Hepatocyte (in vitro differentiated cells): Measurements from ENCODE around the gene XYLT1. TPM values are rescaled to one million over a fixed set of nuclear protein-coding genes. Genes with fewer than 3 reads are reported as not detected.
A peak's percentile ranks its signal among the peaks of the same experiment; 100 is the strongest.

Source experiments
- DNase-seq: peaks from one replicate; pipeline ENCODE4 v3.0.0-alpha.2; 2016; ENCODE audit warnings: low spot score
- H2AFZ ChIP-seq: fragments of 200-600 bp; sonication (generic); 2 replicates; pipeline ENCODE4 v1.6.0; 2016; ENCODE audit warnings: antibody characterized with exemption, mild to moderate bottlenecking
- H3K27ac ChIP-seq: fragments of 200-600 bp; sonication (generic); 2 replicates; pipeline ENCODE4 v1.5.1; 2016; ENCODE audit warnings: mild to moderate bottlenecking
- H3K27me3 ChIP-seq: fragments of 200-600 bp; sonication (generic); 2 replicates; pipeline ENCODE4 v1.6.1; 2016
- H3K36me3 ChIP-seq: fragments of 200-600 bp; sonication (generic); replicated peaks from 2 replicates; pipeline ENCODE4 v1.5.1; 2016; ENCODE audit warnings: low read depth; ENCODE audit not compliant: insufficient read depth
- H3K4me1 ChIP-seq: fragments of 200-600 bp; sonication (generic); 2 replicates; pipeline ENCODE4 v1.5.1; 2016; ENCODE audit warnings: mild to moderate bottlenecking, moderate library complexity; ENCODE audit not compliant: insufficient read depth
- H3K4me2 ChIP-seq: fragments of 200-600 bp; sonication (generic); 2 replicates; pipeline ENCODE4 v1.6.0; 2016
- H3K4me3 ChIP-seq: fragments of 200-600 bp; sonication (generic); 2 replicates; pipeline ENCODE4 v1.5.1; 2016; ENCODE audit warnings: mild to moderate bottlenecking
- H3K79me2 ChIP-seq: fragments of 200-600 bp; sonication (generic); 2 replicates; pipeline ENCODE4 v1.6.0; 2017; ENCODE audit warnings: mild to moderate bottlenecking
- H3K9me2 ChIP-seq: fragments of 200-600 bp; sonication (generic); replicated peaks from 2 replicates; pipeline ENCODE4 v1.6.0; 2017; ENCODE audit warnings: mild to moderate bottlenecking; ENCODE audit not compliant: insufficient read depth
- H3K9me3 ChIP-seq: fragments of 200-600 bp; sonication (generic); 2 replicates; pipeline ENCODE4 v1.5.1; 2016; ENCODE audit warnings: low read depth, mild to moderate bottlenecking
- H4K20me1 ChIP-seq: fragments of 200-600 bp; sonication (generic); 2 replicates; pipeline ENCODE4 v1.6.0; 2016; ENCODE audit warnings: mild to moderate bottlenecking; ENCODE audit not compliant: insufficient read depth, poor library complexity, severe bottlenecking
- CTCF ChIP-seq: fragments of 200-600 bp; sonication (generic); IDR thresholded peaks from 2 replicates; pipeline ENCODE4 v1.5.1; 2016; ENCODE audit warnings: antibody characterized with exemption, mild to moderate bottlenecking; ENCODE audit not compliant: poor library complexity
- EZH2 ChIP-seq: fragments of 200-600 bp; sonication (generic); IDR thresholded peaks from 2 replicates; pipeline ENCODE4 v1.6.1; 2016; ENCODE audit warnings: antibody characterized with exemption, mild to moderate bottlenecking, borderline replicate concordance
- EZH2phosphoT487 ChIP-seq: fragments of 200-600 bp; sonication (generic); IDR thresholded peaks from one replicate; pipeline ENCODE4 v1.6.1; 2018; ENCODE audit warnings: antibody characterized with exemption, mild to moderate bottlenecking, low read depth, moderate library complexity; ENCODE audit not compliant: unreplicated experiment, severe bottlenecking
- WGBS: methylation state at CpG from one replicate; pipeline ENCODE4 v1.1.6; 2016; ENCODE audit warnings: low lambda C conversion rate; ENCODE audit errors: missing lambda C conversion rate; 5-methylcytosine and 5-hydroxymethylcytosine counted together
- polyA plus RNA-seq: library from polyadenylated mRNA; unstranded; fragments of >200 nt; fragmentation: Nextera tagmentation; extraction: Ambion mirVana; gene quantifications from 2 replicates; pipeline ENCODE4 v1.2.1, GENCODE V29; 2016
- total RNA-seq: library from RNA; depleted of rRNA; stranded (reverse); fragments of >200 nt; gene quantifications from 2 replicates; pipeline ENCODE4 v1.2.3, GENCODE V29; 2014

XYLT1 gene
- total and polyA plus RNA-seq, 2 experiments from 2014 or later: 6.9 to 13.7 TPM

DNA sequence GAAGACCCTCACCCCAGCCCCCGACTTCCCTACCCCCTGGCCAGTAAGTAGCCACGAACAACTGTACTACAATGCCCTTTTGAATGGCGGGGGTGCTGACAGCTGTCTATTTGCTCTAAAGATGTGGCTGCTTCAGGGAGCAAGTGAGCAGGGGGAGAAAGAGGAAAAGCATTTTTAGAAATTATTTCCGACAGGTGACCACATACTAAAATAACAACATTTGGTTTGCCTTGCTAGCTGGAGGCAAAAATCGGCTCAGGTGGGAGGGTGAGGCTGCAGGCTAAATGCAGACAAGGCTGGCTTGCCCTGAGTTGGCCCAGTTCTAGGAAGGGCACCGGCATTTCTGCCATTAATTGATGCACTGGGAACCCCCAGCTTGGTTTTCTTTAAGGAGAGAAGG is 188.5 kb downstream of the XYLT1 start:
- H2AFZ ChIP-seq: no peak overlapping the region
- no peaks in the 10 kb centered on the region for H3K4me1 ChIP-seq
- WGBS: 84% methylated on average over 6 of the region's 6 CpGs
- no peak overlapping the region for H3K27ac ChIP-seq
- no peaks in the 10 kb centered on the region for H3K27me3 ChIP-seq
- TF ChIP-seq EZH2: no peak
- no peak for TF ChIP-seq CTCF
- TF ChIP-seq EZH2phosphoT487: no peak
- H4K20me1 ChIP-seq: no peaks in the 10 kb centered on the region
- no peak for DNase-seq
- H3K9me3 ChIP-seq: no peaks in the 10 kb centered on the region
- no peak overlapping the region for H3K4me2 ChIP-seq
- H3K36me3 ChIP-seq: no peaks in the 10 kb centered on the region
- H3K79me2 ChIP-seq: peaks cover 4% of the 10 kb centered on the region
- no peak overlapping the region for H3K4me3 ChIP-seq
- no peaks in the 10 kb centered on the region for H3K9me2 ChIP-seq

DNA sequence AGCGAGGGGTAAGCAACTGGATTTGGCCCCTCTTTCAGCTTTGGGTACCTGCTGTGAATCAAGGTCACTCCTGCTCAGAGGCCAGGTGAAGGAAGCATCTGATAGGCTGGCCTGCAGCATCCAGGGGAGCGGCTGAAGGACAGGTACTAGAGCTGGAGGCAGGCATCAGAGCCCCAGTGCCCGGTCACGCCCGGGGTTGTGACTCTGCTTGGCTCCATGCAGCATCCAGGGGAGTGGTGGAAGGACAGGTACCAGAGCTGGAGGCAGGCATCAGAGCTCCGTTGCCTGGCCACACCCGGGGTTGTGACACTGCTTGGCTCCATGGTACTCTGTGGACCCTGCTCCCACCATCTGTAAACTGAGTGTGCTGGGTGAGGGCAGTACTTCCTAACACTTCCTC is 189.7 kb downstream of the XYLT1 start:
- peaks cover 10% of the 10 kb centered on the region for H3K79me2 ChIP-seq
- no peak overlapping the region for H3K27ac ChIP-seq
- peaks cover 7% of the 10 kb centered on the region for H3K4me1 ChIP-seq
- no peak for DNase-seq
- no peak overlapping the region for H3K4me3 ChIP-seq
- no peaks in the 10 kb centered on the region for H3K9me2 ChIP-seq
- H2AFZ ChIP-seq: no peak overlapping the region
- no peak overlapping the region for H3K4me2 ChIP-seq
- 92% methylated on average over 7 of the region's 7 CpGs for WGBS
- TF ChIP-seq EZH2phosphoT487: no peak
- TF ChIP-seq EZH2: no peak
- TF ChIP-seq CTCF: no peak
- H3K27me3 ChIP-seq: no peaks in the 10 kb centered on the region
- H4K20me1 ChIP-seq: no peaks in the 10 kb centered on the region
- H3K9me3 ChIP-seq: no peaks in the 10 kb centered on the region
- H3K36me3 ChIP-seq: no peaks in the 10 kb centered on the region

DNA sequence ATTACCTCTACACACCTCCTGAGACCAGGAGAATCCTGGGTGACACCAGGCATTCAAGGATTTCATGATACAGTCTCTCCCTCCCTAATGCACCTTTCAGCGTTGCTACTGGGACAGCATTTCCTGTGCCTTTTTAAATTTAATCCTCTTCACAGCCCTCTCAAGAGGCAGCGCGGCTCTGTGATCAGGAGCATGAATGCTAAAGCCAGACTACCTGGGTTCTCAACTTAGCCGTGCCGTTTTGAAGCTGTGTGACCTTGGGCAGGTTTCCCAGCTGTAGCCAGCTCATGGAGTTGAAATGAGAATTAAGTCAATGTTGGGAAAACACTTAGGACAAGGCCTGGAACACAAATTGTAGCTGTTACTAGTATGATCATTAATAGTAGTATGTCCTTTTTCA is 191.8 kb downstream of the XYLT1 start:
- DNase-seq: no peak
- TF ChIP-seq CTCF: no peak
- no peaks in the 10 kb centered on the region for H4K20me1 ChIP-seq
- H3K79me2 ChIP-seq: peaks cover 14% of the 10 kb centered on the region
- 79% methylated on average over 5 of the region's 5 CpGs for WGBS
- H3K9me2 ChIP-seq: no peaks in the 10 kb centered on the region
- no peaks in the 10 kb centered on the region for H3K36me3 ChIP-seq
- H2AFZ ChIP-seq: no peak overlapping the region
- no peaks in the 10 kb centered on the region for H3K27me3 ChIP-seq
- no peak overlapping the region for H3K4me2 ChIP-seq
- peaks cover 23% of the 10 kb centered on the region for H3K4me1 ChIP-seq
- H3K9me3 ChIP-seq: no peaks in the 10 kb centered on the region
- H3K27ac ChIP-seq: no peak overlapping the region
- H3K4me3 ChIP-seq: no peak overlapping the region

GRCh38 chr16:17277981-17278381 is 192.8 kb downstream of the XYLT1 start:
- Histone ChIP-seq H3K27me3 (no peaks in the 10 kb centered on the region), H3K4me2 (no peak overlapping the region), H4K20me1 (no peaks in the 10 kb centered on the region), H3K4me3 (no peak overlapping the region), H3K27ac (no peak overlapping the region), H3K36me3 (no peaks in the 10 kb centered on the region), H2AFZ (no peak overlapping the region), H3K4me1 (peaks cover 23% of the 10 kb centered on the region), H3K9me3 (no peaks in the 10 kb centered on the region), H3K79me2 (peaks cover 14% of the 10 kb centered on the region), H3K9me2 (no peaks in the 10 kb centered on the region)
- peak; percentile 61 for DNase-seq
- TF ChIP-seq EZH2phosphoT487: no peak
- TF ChIP-seq CTCF: peak; percentile 54
- 59% methylated on average over 10 of the region's 10 CpGs for WGBS
